ENCODE results near the gene TLE2. TPM values are rescaled to one million over a fixed set of nuclear protein-coding genes. Genes with fewer than 3 reads are reported as not detected.
A peak's percentile ranks its signal among the peaks of the same experiment; 100 is the strongest.

The TLE2 gene
- total RNA-seq, 1 donor from 2014 or later, result 13.7 TPM

- DNase-seq (ENCODE audit: low spot score), result no peak
- H3K27me3 Mint-ChIP-seq (ENCODE audit: low read depth), result peaks cover 6% of the 10 kb centered on the region
- H3K4me3 Mint-ChIP-seq (ENCODE audit: unreplicated experiment), result no peak overlapping the region
- no peaks in the 10 kb centered on the region for H3K36me3 Mint-ChIP-seq (ENCODE audit: low read depth)
- no peak overlapping the region for H3K27ac Mint-ChIP-seq (ENCODE audit: unreplicated experiment)
- TF ChIP-seq, protein P1, sequence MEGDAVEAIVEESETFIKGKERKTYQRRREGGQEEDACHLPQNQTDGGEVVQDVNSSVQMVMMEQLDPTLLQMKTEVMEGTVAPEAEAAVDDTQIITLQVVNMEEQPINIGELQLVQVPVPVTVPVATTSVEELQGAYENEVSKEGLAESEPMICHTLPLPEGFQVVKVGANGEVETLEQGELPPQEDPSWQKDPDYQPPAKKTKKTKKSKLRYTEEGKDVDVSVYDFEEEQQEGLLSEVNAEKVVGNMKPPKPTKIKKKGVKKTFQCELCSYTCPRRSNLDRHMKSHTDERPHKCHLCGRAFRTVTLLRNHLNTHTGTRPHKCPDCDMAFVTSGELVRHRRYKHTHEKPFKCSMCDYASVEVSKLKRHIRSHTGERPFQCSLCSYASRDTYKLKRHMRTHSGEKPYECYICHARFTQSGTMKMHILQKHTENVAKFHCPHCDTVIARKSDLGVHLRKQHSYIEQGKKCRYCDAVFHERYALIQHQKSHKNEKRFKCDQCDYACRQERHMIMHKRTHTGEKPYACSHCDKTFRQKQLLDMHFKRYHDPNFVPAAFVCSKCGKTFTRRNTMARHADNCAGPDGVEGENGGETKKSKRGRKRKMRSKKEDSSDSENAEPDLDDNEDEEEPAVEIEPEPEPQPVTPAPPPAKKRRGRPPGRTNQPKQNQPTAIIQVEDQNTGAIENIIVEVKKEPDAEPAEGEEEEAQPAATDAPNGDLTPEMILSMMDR (IDR thresholded peaks at IDR 0.05), result no peak
- H3K9me3 Mint-ChIP-seq (ENCODE audit: low read depth), result no peaks in the 10 kb centered on the region
- peaks cover 5% of the 10 kb centered on the region for H3K4me1 Mint-ChIP-seq (ENCODE audit: low read depth)
Observed at GRCh38 chr19:2960120-2960519, 69.0 kb downstream of the TLE2 start.

DNA sequence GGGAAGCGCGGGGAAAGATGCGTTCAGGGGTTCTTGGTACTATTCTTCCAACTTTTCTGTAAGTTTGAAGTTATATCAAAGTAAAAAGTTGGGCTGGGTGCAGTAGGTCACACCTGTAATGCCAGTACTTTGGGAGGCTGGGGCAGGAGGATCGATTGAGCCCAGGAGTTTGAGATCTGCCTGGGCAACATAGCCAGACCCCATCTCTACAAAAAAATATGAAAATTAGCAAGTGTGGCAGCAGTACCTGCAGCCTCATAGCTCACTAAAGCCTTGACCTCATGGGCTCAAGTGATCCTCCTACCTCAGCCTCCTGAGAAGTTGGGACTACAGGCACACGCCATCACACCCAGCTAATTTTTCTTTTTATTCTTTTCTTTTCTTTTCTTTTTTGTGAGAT, 71.9 kb downstream of the TLE2 start:
- H3K4me3 Mint-ChIP-seq (ENCODE audit: unreplicated experiment), result no peak overlapping the region

GRCh38 chr19:2952953-2953481, 76.1 kb downstream of the TLE2 start:
- no peak for DNase-seq (ENCODE audit: low spot score)
- TF ChIP-seq, protein P1 (IDR thresholded peaks at IDR 0.05), result no peak
- no peaks in the 10 kb centered on the region for H3K36me3 Mint-ChIP-seq (ENCODE audit: low read depth)
- H3K9me3 Mint-ChIP-seq (ENCODE audit: low read depth), result no peaks in the 10 kb centered on the region
- H3K4me1 Mint-ChIP-seq (ENCODE audit: low read depth), result peaks cover 14% of the 10 kb centered on the region
- no peak overlapping the region for H3K4me3 Mint-ChIP-seq (ENCODE audit: unreplicated experiment)
- H3K27me3 Mint-ChIP-seq (ENCODE audit: low read depth), result peaks cover 2% of the 10 kb centered on the region
- H3K27ac Mint-ChIP-seq (ENCODE audit: unreplicated experiment), result no peak overlapping the region

More for the DNA sequence above, 71.9 kb downstream of the TLE2 start:
- no peak for DNase-seq (ENCODE audit: low spot score)
- peaks cover 6% of the 10 kb centered on the region for H3K27me3 Mint-ChIP-seq (ENCODE audit: low read depth)
- H3K27ac Mint-ChIP-seq (ENCODE audit: unreplicated experiment), result no peak overlapping the region
- H3K4me1 Mint-ChIP-seq (ENCODE audit: low read depth), result peaks cover 3% of the 10 kb centered on the region
- TF ChIP-seq, protein P1 (IDR thresholded peaks at IDR 0.05), result no peak
- no peaks in the 10 kb centered on the region for H3K36me3 Mint-ChIP-seq (ENCODE audit: low read depth)
- no peaks in the 10 kb centered on the region for H3K9me3 Mint-ChIP-seq (ENCODE audit: low read depth)

DNA sequence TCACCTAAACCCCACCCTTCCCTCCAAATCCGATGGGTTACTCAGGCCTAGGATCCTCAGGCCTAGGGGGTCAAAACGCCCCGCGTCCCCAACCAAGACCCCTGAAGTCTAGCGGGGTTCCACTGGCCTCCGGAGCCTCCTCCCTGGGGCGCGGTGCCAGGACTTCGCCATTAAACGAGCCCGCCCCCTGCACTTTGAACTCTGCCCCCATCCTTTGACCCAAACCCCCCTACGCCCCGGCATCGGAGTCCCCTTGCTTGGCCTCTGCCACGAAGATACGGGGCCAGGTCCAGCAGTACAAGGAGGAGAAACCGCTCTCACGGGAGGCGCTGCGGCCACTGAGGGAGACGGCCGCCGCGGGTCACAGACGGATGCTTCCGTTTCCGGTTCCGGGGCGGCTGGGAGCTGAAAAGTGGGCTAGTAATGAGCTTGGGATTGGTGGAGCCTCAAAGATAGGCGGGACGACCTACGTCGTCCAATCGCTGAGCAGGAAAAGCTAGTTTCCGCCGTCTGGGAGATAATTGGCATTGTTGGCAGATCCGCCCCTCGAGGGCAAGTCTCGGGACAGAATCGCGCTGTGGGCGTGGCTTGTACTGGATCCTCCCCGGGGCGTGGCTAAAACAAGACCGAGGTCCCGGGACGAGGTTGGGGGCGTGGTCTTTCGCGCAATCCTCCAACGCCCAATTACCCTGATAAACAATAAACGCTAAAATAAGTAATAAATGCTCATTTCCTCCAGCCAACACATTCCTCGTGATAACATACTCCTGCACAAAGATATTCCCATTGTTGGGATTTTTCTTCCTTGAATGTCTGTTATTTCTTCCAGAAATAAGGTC, 78.6 kb downstream of the TLE2 start:
- Mint-ChIP-seq H3K27me3 (ENCODE audit: low read depth) (no peaks in the 10 kb centered on the region), H3K36me3 (ENCODE audit: low read depth) (no peaks in the 10 kb centered on the region), H3K4me3 (ENCODE audit: unreplicated experiment) (peak overlapping the region; percentile 92), H3K27ac (ENCODE audit: unreplicated experiment) (peak overlapping the region; percentile 97), H3K9me3 (ENCODE audit: low read depth) (no peaks in the 10 kb centered on the region), H3K4me1 (ENCODE audit: low read depth) (peaks cover 23% of the 10 kb centered on the region)
- peak; percentile 99 for DNase-seq (ENCODE audit: low spot score)
- TF ChIP-seq, protein P1 (IDR thresholded peaks at IDR 0.05), result no peak

GRCh38 chr19:2949939-2950285, 79.2 kb downstream of the TLE2 start:
- TF ChIP-seq, protein P1 (IDR thresholded peaks at IDR 0.05), result no peak
- H3K4me3 Mint-ChIP-seq (ENCODE audit: unreplicated experiment), result peak overlapping the region; percentile 92
- H3K27ac Mint-ChIP-seq (ENCODE audit: unreplicated experiment), result peak overlapping the region; percentile 97
- no peaks in the 10 kb centered on the region for H3K36me3 Mint-ChIP-seq (ENCODE audit: low read depth)
- no peaks in the 10 kb centered on the region for H3K9me3 Mint-ChIP-seq (ENCODE audit: low read depth)
- H3K27me3 Mint-ChIP-seq (ENCODE audit: low read depth), result no peaks in the 10 kb centered on the region
- H3K4me1 Mint-ChIP-seq (ENCODE audit: low read depth), result peaks cover 27% of the 10 kb centered on the region
- no peak for DNase-seq (ENCODE audit: low spot score)

Other genes starting within 250 kb of the TLE2 start
- 36.6 to 42.2 TPM (median 37.7 TPM) in 3 replicates for gene SGTA, start 246.0 kb downstream of the TLE2 start, total RNA-seq
- gene THOP1, start 243.8 kb downstream of the TLE2 start, total RNA-seq, result 46.9 to 78.0 TPM (median 48.4 TPM) in 3 replicates
- 4.1 to 4.5 TPM (median 4.4 TPM) in 3 replicates for gene ZNF554, start 209.4 kb downstream of the TLE2 start, total RNA-seq
- 7.4 to 9.2 TPM (median 8.5 TPM) in 3 replicates for gene ZNF555, start 187.8 kb downstream of the TLE2 start, total RNA-seq
- not detected in 3 replicates for gene ZNF556, start 161.9 kb downstream of the TLE2 start, total RNA-seq
- 2.2 to 2.9 TPM (median 2.2 TPM) in 3 replicates for gene ZNF57, start 128.4 kb downstream of the TLE2 start, total RNA-seq
- gene ZNF77, start 84.3 kb downstream of the TLE2 start, total RNA-seq, result 2.9 to 4.1 TPM (median 3.6 TPM) in 3 replicates
- gene TLE6, start 51.7 kb downstream of the TLE2 start, total RNA-seq, result 0.36 to 1.1 TPM (median 0.55 TPM) in 3 replicates
- gene TLE5, start 33.2 kb upstream of the TLE2 start, total RNA-seq, result 223 to 306 TPM (median 303 TPM) in 3 replicates
- gene GNA11, start 65.1 kb upstream of the TLE2 start, total RNA-seq, result 62.1 to 68.9 TPM (median 68.1 TPM) in 3 replicates
- gene GNA15, start 106.8 kb upstream of the TLE2 start, total RNA-seq, result not detected in 3 replicates
- gene S1PR4, start 149.5 kb upstream of the TLE2 start, total RNA-seq, result not detected in 3 replicates
- 80.7 to 97.1 TPM (median 82.5 TPM) in 3 replicates for gene NCLN, start 156.7 kb upstream of the TLE2 start, total RNA-seq
- 0.22 to 0.31 TPM in 2 of 3 replicates, not detected in the other for gene CELF5, start 195.4 kb upstream of the TLE2 start, total RNA-seq

Data from chondrocyte (in vitro differentiated cells).